BLaER1 (cell line): Measurements from ENCODE around the gene PLA2G4C.

Experiments used
- H3K27ac ChIP-seq: shearing (Covaris generic); formaldehyde crosslinking; 2 replicates; pipeline ENCODE4 v1.8.1; 2022
- H3K27me3 ChIP-seq: shearing (Covaris generic); formaldehyde crosslinking; 2 replicates; pipeline ENCODE4 v1.8.1; 2022
- H3K36me3 ChIP-seq: shearing (Covaris generic); formaldehyde crosslinking; 2 replicates; pipeline ENCODE4 v1.8.1; 2022
- H3K4me1 ChIP-seq: shearing (Covaris generic); formaldehyde crosslinking; 2 replicates; pipeline ENCODE4 v1.8.1; 2022
- H3K4me2 ChIP-seq: shearing (Covaris generic); formaldehyde crosslinking; 2 replicates; pipeline ENCODE4 v1.8.1; 2022
- H3K4me3 ChIP-seq: shearing (Covaris generic); formaldehyde crosslinking; 2 replicates; pipeline ENCODE4 v1.8.1; 2022
- H3K9ac ChIP-seq: shearing (Covaris generic); formaldehyde crosslinking; 2 replicates; pipeline ENCODE4 v1.8.1; 2022
- H3K9me3 ChIP-seq: shearing (Covaris generic); formaldehyde crosslinking; 2 replicates; pipeline ENCODE4 v1.8.1; 2022
- H4K20me1 ChIP-seq: shearing (Covaris generic); formaldehyde crosslinking; 2 replicates; pipeline ENCODE4 v1.8.1; 2022
- Cebpa-rat ChIP-seq: shearing (Covaris generic); IDR thresholded peaks from 2 replicates; pipeline ENCODE4 v1.8.1; 2022

PLA2G4C gene, protein sequence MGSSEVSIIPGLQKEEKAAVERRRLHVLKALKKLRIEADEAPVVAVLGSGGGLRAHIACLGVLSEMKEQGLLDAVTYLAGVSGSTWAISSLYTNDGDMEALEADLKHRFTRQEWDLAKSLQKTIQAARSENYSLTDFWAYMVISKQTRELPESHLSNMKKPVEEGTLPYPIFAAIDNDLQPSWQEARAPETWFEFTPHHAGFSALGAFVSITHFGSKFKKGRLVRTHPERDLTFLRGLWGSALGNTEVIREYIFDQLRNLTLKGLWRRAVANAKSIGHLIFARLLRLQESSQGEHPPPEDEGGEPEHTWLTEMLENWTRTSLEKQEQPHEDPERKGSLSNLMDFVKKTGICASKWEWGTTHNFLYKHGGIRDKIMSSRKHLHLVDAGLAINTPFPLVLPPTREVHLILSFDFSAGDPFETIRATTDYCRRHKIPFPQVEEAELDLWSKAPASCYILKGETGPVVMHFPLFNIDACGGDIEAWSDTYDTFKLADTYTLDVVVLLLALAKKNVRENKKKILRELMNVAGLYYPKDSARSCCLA

GRCh38 chr19:48110350-48110966, at the start of gene PLA2G4C:
Gene PLA2G4C (minus strand): TSS chr19:48110817. CDS start chr19:48106529, 4,288 bp downstream.
- peak within 1 kb of the TSS; percentile 74 for H3K27ac ChIP-seq
- peak within 1 kb of the TSS; percentile 90 for H3K4me2 ChIP-seq
- no peaks in the 10 kb centered on the region for H3K9me3 ChIP-seq
- peak within 1 kb of the TSS; percentile 75 for H3K9ac ChIP-seq
- peak within 1 kb of the TSS; percentile 67 for H3K4me3 ChIP-seq
- no peak for TF ChIP-seq Cebpa-rat
- no peaks in the 10 kb centered on the region for H3K27me3 ChIP-seq
- H3K36me3 ChIP-seq, result peaks cover 15% of the 10 kb centered on the region
- H3K4me1 ChIP-seq, result peaks cover 41% of the 10 kb centered on the region
- no peaks in the 10 kb centered on the region for H4K20me1 ChIP-seq

- Histone ChIP-seq H4K20me1 (no peaks in the 10 kb centered on the region), H3K9me3 (no peaks in the 10 kb centered on the region), H3K27me3 (no peaks in the 10 kb centered on the region), H3K4me1 (no peaks in the 10 kb centered on the region), H3K27ac (no peak overlapping the region), H3K9ac (no peak overlapping the region), H3K36me3 (peaks cover 97% of the 10 kb centered on the region), H3K4me3 (no peak overlapping the region), H3K4me2 (no peak overlapping the region)
- no peak for TF ChIP-seq Cebpa-rat
These were observed 47.7 kb upstream of the PLA2G4C start for GRCh38 chr19:48158210-48158790.

- H4K20me1 ChIP-seq, result no peaks in the 10 kb centered on the region
- H3K9me3 ChIP-seq, result no peaks in the 10 kb centered on the region
- H3K4me2 ChIP-seq, result no peak overlapping the region
- H3K9ac ChIP-seq, result no peak overlapping the region
- no peak overlapping the region for H3K4me3 ChIP-seq
- no peaks in the 10 kb centered on the region for H3K27me3 ChIP-seq
- H3K36me3 ChIP-seq, result peaks cover 92% of the 10 kb centered on the region
- H3K4me1 ChIP-seq, result no peaks in the 10 kb centered on the region
- TF ChIP-seq Cebpa-rat, result no peak
- peak overlapping the region; percentile 38; the same call in 1 of the 2 replicates for H3K27ac ChIP-seq
These were observed 43.4 kb upstream of the PLA2G4C start for GRCh38 chr19:48154003-48154402.

GRCh38 chr19:48152551-48152950, 41.9 kb upstream of the PLA2G4C start:
- Histone ChIP-seq H4K20me1 (no peaks in the 10 kb centered on the region), H3K4me1 (no peaks in the 10 kb centered on the region), H3K9me3 (no peaks in the 10 kb centered on the region), H3K27ac (no peak overlapping the region), H3K4me2 (no peak overlapping the region), H3K9ac (no peak overlapping the region), H3K36me3 (peaks cover 92% of the 10 kb centered on the region), H3K4me3 (no peak overlapping the region), H3K27me3 (no peaks in the 10 kb centered on the region)
- TF ChIP-seq Cebpa-rat, result no peak

DNA sequence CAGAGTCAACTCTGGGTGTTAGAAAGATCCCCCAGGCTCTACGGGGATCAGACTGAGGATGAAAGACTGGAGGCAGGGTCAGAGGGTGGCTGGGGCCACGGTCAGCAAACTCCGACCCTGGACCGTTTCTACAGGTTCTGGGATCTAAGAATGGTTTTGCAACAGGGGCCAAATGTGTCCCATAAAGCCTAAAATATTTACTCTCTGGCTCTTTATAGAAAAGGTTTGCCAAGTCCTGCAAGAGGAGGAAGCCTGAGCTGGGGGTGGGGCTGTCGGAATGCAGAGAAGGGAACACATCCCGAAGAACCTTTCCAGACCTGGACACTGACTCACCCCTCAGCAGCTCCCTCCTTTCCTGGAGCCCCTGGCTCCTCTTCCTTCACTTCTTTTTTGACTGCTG, 38.8 kb upstream of the PLA2G4C start:
- Histone ChIP-seq H3K36me3 (peaks cover 92% of the 10 kb centered on the region), H4K20me1 (no peaks in the 10 kb centered on the region), H3K9ac (no peak overlapping the region), H3K4me2 (no peak overlapping the region), H3K9me3 (no peaks in the 10 kb centered on the region), H3K4me3 (no peak overlapping the region), H3K27ac (no peak overlapping the region), H3K27me3 (no peaks in the 10 kb centered on the region), H3K4me1 (peaks cover 15% of the 10 kb centered on the region)
- TF ChIP-seq Cebpa-rat, result no peak

DNA sequence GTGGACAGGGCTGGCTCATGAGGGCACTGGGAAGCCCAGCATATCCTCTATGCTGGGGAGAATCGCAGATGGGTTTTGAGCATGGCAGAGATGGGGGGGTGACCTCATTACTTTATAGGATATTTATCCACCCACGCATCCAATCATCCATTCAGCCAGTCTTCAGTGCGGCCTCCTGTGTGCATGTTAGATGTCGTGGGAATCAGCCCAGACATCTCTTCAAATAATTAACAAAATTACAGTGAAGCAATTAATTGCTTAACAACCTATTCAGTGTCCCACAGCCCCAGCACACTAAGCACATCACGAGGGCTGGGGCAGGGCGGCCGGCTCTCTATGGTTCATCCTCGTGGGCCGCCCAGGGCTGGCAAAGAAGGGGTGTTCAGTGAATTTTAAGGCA, 38.0 kb upstream of the PLA2G4C start:
- Histone ChIP-seq H3K9me3 (no peaks in the 10 kb centered on the region), H3K4me2 (no peak overlapping the region), H3K9ac (no peak overlapping the region), H3K36me3 (peaks cover 92% of the 10 kb centered on the region), H3K27ac (no peak overlapping the region), H4K20me1 (no peaks in the 10 kb centered on the region), H3K27me3 (no peaks in the 10 kb centered on the region), H3K4me1 (peaks cover 19% of the 10 kb centered on the region), H3K4me3 (no peak overlapping the region)
- TF ChIP-seq Cebpa-rat, result no peak

GRCh38 chr19:48147597-48148175, 37.1 kb upstream of the PLA2G4C start:
- H3K4me3 ChIP-seq, result no peak overlapping the region
- no peak overlapping the region for H3K9ac ChIP-seq
- TF ChIP-seq Cebpa-rat, result no peak
- H3K27me3 ChIP-seq, result no peaks in the 10 kb centered on the region
- H3K27ac ChIP-seq, result no peak overlapping the region
- no peak overlapping the region for H3K4me2 ChIP-seq
- no peaks in the 10 kb centered on the region for H3K9me3 ChIP-seq
- H3K36me3 ChIP-seq, result peaks cover 97% of the 10 kb centered on the region
- H4K20me1 ChIP-seq, result no peaks in the 10 kb centered on the region
- peaks cover 19% of the 10 kb centered on the region for H3K4me1 ChIP-seq

DNA sequence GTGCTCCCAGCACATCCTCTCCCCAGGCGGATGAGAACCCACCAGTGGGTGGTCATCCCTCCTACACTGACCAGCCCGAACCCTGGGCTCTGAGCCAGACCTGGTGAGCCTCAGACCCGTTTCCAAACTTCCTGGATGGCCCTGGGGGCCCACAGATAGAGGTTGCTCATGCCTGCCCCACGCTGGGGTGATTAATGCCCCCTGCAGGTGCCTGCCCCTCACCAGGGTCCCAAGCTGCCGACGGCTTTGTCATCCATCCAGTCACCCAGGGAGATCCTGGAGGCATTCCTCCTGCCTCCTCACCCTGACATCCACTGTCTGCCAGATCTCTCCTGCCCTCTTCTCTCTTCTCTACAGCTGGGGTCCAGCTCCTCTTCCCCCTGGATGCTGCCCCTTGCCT, 28.4 kb upstream of the PLA2G4C start:
- Histone ChIP-seq H4K20me1 (no peaks in the 10 kb centered on the region), H3K4me2 (no peak overlapping the region), H3K4me3 (no peak overlapping the region), H3K4me1 (peaks cover under 1% of the 10 kb centered on the region; the same call in 1 of the 2 replicates), H3K9me3 (no peaks in the 10 kb centered on the region), H3K27ac (no peak overlapping the region), H3K27me3 (no peaks in the 10 kb centered on the region), H3K9ac (no peak overlapping the region), H3K36me3 (peaks cover 97% of the 10 kb centered on the region)
- TF ChIP-seq Cebpa-rat, result no peak

DNA sequence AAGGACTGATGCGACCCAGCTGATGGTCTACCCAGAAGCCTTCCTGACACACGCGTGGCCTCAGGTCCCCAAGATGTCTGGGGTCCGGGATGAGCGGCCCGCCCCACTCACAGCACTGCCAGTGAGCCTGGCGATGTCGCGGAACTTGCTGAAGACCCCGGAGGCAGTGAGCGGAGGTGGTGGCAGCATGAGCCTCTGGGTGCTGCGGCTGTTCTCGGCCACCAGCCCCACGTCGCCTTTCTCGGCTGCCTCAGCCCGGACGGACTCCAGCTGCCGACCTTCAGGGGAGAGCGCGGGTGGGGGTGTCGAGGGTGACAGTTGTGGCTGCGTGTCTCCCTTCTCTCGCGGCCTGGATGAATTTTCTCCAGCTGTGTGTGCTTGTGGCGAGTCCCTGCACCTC, 26.8 kb upstream of the PLA2G4C start:
- H3K27ac ChIP-seq, result no peak overlapping the region
- H3K4me2 ChIP-seq, result no peak overlapping the region
- no peaks in the 10 kb centered on the region for H3K9me3 ChIP-seq
- no peaks in the 10 kb centered on the region for H3K27me3 ChIP-seq
- H3K36me3 ChIP-seq, result peaks cover 97% of the 10 kb centered on the region
- H4K20me1 ChIP-seq, result no peaks in the 10 kb centered on the region
- no peak overlapping the region for H3K4me3 ChIP-seq
- no peak overlapping the region for H3K9ac ChIP-seq
- no peaks in the 10 kb centered on the region for H3K4me1 ChIP-seq
- no peak for TF ChIP-seq Cebpa-rat
